Smooth muscle cell (in vitro differentiated cells): ENCODE results near the gene INTS4. TPM values are rescaled to one million over a fixed set of nuclear protein-coding genes. Genes with fewer than 3 reads are reported as not detected.

ENCODE experiments used
- DNase-seq: peaks from one replicate; lab custom pipeline; 2025; ENCODE audit not compliant: unreplicated experiment; lab: John Stamatoyannopoulos, UW
- H2AFZ ChIP-seq: fragments of 200-600 bp; sonication (generic); 2 replicates; pipeline ENCODE4 v1.6.0; 2016; ENCODE audit warnings: antibody characterized with exemption, low read depth, mild to moderate bottlenecking
- H3F3A ChIP-seq: fragments of 200-600 bp; sonication (generic); 2 replicates; pipeline ENCODE4 v1.6.0; 2017; ENCODE audit warnings: antibody characterized with exemption, low read depth
- H3K27ac ChIP-seq: fragments of 200-600 bp; sonication (generic); 2 replicates; pipeline ENCODE4 v1.5.1; 2016; ENCODE audit warnings: low read depth, mild to moderate bottlenecking
- H3K27me3 ChIP-seq: fragments of 200-600 bp; sonication (generic); 2 replicates; pipeline ENCODE4 v1.6.1; 2016; ENCODE audit warnings: low read depth, mild to moderate bottlenecking
- H3K36me3 ChIP-seq: fragments of 200-600 bp; sonication (generic); 2 replicates; pipeline ENCODE4 v1.5.1; 2016; ENCODE audit warnings: low read depth
- H3K4me1 ChIP-seq: fragments of 200-600 bp; sonication (generic); 2 replicates; pipeline ENCODE4 v1.5.1; 2016; ENCODE audit warnings: low read depth
- H3K4me2 ChIP-seq: fragments of 200-600 bp; sonication (generic); 2 replicates; pipeline ENCODE4 v1.6.0; 2016; ENCODE audit warnings: mild to moderate bottlenecking
- H3K4me3 ChIP-seq: fragments of 200-600 bp; sonication (generic); 2 replicates; pipeline ENCODE4 v1.5.1; 2016; ENCODE audit warnings: mild to moderate bottlenecking
- H3K79me2 ChIP-seq: fragments of 200-600 bp; sonication (generic); 2 replicates; pipeline ENCODE4 v1.6.0; 2016; ENCODE audit warnings: low read depth, mild to moderate bottlenecking
- H3K9ac ChIP-seq: fragments of 200-600 bp; sonication (generic); 2 replicates; pipeline ENCODE4 v1.6.0; 2016; ENCODE audit warnings: low read depth
- H3K9me3 ChIP-seq: fragments of 200-600 bp; sonication (generic); replicated peaks from 2 replicates; pipeline ENCODE4 v1.5.1; 2016; ENCODE audit warnings: low read depth
- H4K20me1 ChIP-seq: fragments of 200-600 bp; sonication (generic); 2 replicates; pipeline ENCODE4 v1.6.0; 2016; ENCODE audit warnings: low read depth
- CTCF ChIP-seq: fragments of 200-600 bp; sonication (generic); IDR thresholded peaks from 2 replicates; pipeline ENCODE4 v1.5.1; 2017; ENCODE audit warnings: borderline replicate concordance, mild to moderate bottlenecking, antibody characterized with exemption; ENCODE audit not compliant: insufficient read depth, poor library complexity, severe bottlenecking
- WGBS: methylation state at CpG from one replicate; pipeline ENCODE4 v1.1.7; 2016; ENCODE audit warnings: low lambda C conversion rate; 5-methylcytosine and 5-hydroxymethylcytosine counted together
- polyA plus RNA-seq: library from polyadenylated mRNA; unstranded; fragments of >200 nt; fragmentation: Nextera tagmentation; extraction: Ambion mirVana; gene quantifications from 2 replicates; pipeline ENCODE4 v1.2.1, GENCODE V29; 2016
- total RNA-seq: library from RNA; depleted of rRNA; stranded (reverse); fragments of >200 nt; gene quantifications from 2 replicates; pipeline ENCODE4 v1.2.3, GENCODE V29; 2014

INTS4 gene
- total and polyA plus RNA-seq, 2 experiments from 2014 or later, result 22.4 to 28.9 TPM

- H4K20me1 ChIP-seq, result no peaks in the 10 kb centered on the region
- H3K79me2 ChIP-seq, result no peaks in the 10 kb centered on the region
- H3K36me3 ChIP-seq, result no peaks in the 10 kb centered on the region
- no peaks in the 10 kb centered on the region for H3K9me3 ChIP-seq
- peaks cover 5% of the 10 kb centered on the region for H3F3A ChIP-seq
- no peak overlapping the region for H3K27ac ChIP-seq
- H3K27me3 ChIP-seq, result no peaks in the 10 kb centered on the region
- no peak overlapping the region for H3K4me2 ChIP-seq
- no peak overlapping the region for H2AFZ ChIP-seq
- DNase-seq, result no peak
- H3K4me1 ChIP-seq, result no peaks in the 10 kb centered on the region
- 86% methylated on average over 16 of the region's 18 CpGs for WGBS
- H3K4me3 ChIP-seq, result no peak overlapping the region
- H3K9ac ChIP-seq, result no peak overlapping the region
- no peak for TF ChIP-seq CTCF
Measured at GRCh38 chr11:77886401-77886800, 108.1 kb downstream of the INTS4 start.

GRCh38 chr11:77884829-77885190, 109.7 kb downstream of the INTS4 start:
- no peak for DNase-seq
- Histone ChIP-seq H2AFZ (no peak overlapping the region), H3K4me1 (no peaks in the 10 kb centered on the region), H3K4me2 (no peak overlapping the region), H3K9me3 (no peaks in the 10 kb centered on the region), H3K79me2 (no peaks in the 10 kb centered on the region), H4K20me1 (no peaks in the 10 kb centered on the region), H3K36me3 (no peaks in the 10 kb centered on the region), H3K9ac (no peak overlapping the region), H3K27ac (peak overlapping the region; percentile 88), H3K27me3 (no peaks in the 10 kb centered on the region), H3K4me3 (no peak overlapping the region), H3F3A (peaks cover 5% of the 10 kb centered on the region)
- 97% methylated on average over 6 of the region's 6 CpGs for WGBS
- TF ChIP-seq CTCF, result no peak

- Histone ChIP-seq H3K4me1 (no peaks in the 10 kb centered on the region), H3K27me3 (no peaks in the 10 kb centered on the region), H3K4me2 (peak overlapping the region; percentile 7), H3K36me3 (no peaks in the 10 kb centered on the region), H3K79me2 (no peaks in the 10 kb centered on the region), H3K9ac (no peak overlapping the region), H3K9me3 (no peaks in the 10 kb centered on the region), H3K27ac (peak overlapping the region; percentile 88), H4K20me1 (no peaks in the 10 kb centered on the region), H3K4me3 (no peak overlapping the region), H3F3A (peaks cover 7% of the 10 kb centered on the region), H2AFZ (no peak overlapping the region)
- 46% methylated on average over 6 of the region's 6 CpGs for WGBS
- DNase-seq, result no peak
- no peak for TF ChIP-seq CTCF
Measured at GRCh38 chr11:77884186-77884828, 110.2 kb downstream of the INTS4 start.

- TF ChIP-seq CTCF, result no peak
- no peak overlapping the region for H3K9ac ChIP-seq
- no peaks in the 10 kb centered on the region for H3K36me3 ChIP-seq
- no peaks in the 10 kb centered on the region for H3K9me3 ChIP-seq
- no peaks in the 10 kb centered on the region for H4K20me1 ChIP-seq
- H3K27me3 ChIP-seq, result no peaks in the 10 kb centered on the region
- H3K4me3 ChIP-seq, result no peak overlapping the region
- H3K4me2 ChIP-seq, result peak overlapping the region; percentile 7
- H3K27ac ChIP-seq, result peak overlapping the region; percentile 88
- no peak overlapping the region for H2AFZ ChIP-seq
- no peaks in the 10 kb centered on the region for H3K4me1 ChIP-seq
- H3K79me2 ChIP-seq, result no peaks in the 10 kb centered on the region
- peaks cover 11% of the 10 kb centered on the region for H3F3A ChIP-seq
- 47% methylated on average over 5 of the region's 5 CpGs for WGBS
- no peak for DNase-seq
Measured at GRCh38 chr11:77883775-77884174, 110.7 kb downstream of the INTS4 start.
